GM19025 (cell line): Measurements from ENCODE around the gene DMD.
"Not testable (repeated sequence)": the region's sequence is repeated elsewhere in the genome, so short reads cannot be mapped to it uniquely, and the experiment has no call there.

Experiments used
- ATAC-seq: cut with Tn5 transposase; IDR thresholded peaks from one replicate; pipeline ENCODE4 v1.9.1; 2021; ENCODE audit warnings: mild to moderate bottlenecking, low read depth, moderate library complexity; ENCODE audit not compliant: unreplicated experiment

DMD gene

DNA sequence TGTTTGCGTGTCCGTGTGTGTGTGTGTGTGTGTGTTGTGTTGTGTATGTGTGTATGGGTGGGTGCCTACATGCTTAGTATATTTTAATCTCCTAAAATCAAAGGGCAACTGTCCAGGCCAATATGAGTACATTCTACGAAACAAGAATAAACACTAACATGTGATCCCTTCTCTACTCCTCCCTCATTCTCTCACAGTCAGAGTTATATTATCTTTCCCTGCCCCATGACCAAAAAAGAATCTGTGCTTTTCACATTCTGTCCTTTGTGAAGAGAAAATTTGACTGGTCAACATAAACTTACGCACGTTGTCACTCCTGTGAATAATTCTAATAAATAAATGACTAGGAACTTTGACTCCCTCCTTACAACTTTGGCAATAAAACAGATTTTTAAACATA, 532.9 kb downstream of the DMD start:
- ATAC-seq, result no peak

DNA sequence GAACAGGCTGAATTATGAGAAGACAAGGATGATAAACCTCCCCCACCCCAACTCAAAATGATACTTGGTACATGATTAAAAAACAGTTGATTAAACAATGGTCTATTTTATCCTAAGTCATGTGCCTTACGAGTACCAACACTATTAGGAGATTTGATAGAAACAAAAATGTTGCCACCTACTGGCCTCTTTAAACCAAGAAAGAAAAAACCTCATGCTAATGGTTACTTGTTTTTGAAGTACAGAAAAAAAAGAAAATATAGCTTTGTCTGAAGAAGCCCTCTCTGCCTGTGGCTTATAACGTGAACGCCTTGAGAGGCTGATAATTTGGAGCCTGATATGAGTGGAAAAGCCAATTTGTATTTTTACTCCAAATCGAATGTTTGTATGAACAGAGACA, 538.2 kb downstream of the DMD start:
- ATAC-seq, result no peak

DNA sequence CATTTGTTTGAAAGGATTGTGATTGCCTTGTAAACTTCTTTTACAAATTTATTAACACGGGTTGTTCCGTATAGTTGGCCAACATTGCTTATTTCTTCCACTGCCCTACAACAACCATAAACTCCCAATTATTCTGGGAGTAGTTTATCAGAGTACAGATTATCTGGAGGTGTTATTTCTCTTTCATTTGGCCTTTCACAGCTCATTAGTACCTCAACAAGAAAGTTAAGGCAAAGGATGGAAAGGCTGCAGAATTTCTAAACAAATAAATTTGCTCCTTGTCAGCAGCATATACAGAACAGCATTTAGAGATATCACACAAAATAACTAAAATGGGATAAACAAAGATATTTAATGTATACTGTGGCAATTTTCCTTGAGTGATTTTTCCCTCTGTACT, 548.8 kb downstream of the DMD start:
- ATAC-seq, result no peak

DNA sequence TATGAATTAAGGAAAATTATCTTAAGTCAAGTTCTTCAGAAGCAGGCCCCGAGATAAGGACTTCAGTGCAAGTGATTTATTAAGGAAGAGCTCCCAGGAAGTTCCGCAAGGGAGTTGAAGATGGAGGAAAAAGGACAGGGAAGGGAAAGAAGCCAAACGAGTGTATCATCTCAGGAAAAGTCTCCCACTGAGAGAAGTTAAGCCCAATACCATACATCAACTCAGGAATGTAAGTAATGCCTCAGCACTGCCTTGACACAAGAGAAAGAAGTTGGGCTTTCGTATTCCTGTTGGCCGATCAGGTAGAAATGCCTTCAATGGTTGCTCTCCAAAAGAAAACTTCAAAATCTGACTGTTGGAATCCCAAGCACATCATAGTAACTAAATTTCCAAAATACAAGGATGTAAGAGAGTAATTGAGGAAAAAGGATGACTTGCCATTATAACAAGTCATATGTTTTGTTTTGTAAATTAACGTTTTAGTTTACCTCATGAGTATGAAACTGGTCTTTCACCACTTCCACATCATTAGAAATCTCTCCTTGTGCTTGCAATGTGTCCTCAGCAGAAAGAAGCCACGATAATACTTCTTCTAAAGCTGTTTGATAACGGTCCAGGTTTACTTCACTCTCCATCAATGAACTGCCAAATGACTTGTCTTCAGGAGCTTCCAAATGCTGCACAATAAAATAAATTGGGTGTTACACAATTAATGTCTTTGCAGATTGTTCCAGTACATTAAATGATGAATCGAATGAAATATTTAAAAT, 566.7 kb downstream of the DMD start:
- no peak for ATAC-seq

DNA sequence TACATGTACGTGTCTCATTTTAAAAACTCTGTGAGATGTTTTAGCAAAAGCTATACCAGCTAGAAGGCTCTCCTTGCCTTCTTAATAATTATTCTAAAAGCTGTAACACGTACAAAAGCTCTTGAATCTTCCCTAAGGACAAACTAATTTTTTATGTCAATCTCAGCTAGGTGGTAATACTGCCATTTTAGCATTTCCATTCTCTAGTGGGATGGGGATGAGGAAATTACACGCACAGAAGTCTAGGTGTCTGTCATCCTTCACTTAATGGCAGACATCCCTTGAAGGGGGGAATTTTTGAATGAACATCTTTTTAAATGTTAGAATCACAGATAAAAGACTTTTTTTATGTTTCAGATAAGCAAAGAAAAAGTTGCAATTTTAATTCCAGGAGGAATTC, 569.1 kb downstream of the DMD start:
- ATAC-seq, result no peak

DNA sequence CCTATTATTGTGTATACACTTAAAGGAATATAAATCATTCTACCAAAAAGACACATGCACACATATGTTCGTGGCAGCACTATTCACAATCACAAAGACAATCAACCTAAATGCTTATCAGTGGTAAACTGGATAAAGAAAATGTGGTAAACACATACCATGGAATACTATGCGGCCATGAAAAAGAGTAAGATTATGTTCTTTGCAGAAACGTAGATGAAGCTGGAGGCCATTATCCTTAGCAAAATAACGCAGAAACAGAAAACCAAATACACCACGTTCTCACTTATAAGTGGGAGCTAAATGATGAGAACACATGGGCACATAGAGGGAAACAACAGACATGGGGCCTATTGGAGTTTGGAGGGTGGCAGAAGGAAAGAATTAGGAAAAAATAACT, 593.2 kb downstream of the DMD start:
- ATAC-seq, result no peak

DNA sequence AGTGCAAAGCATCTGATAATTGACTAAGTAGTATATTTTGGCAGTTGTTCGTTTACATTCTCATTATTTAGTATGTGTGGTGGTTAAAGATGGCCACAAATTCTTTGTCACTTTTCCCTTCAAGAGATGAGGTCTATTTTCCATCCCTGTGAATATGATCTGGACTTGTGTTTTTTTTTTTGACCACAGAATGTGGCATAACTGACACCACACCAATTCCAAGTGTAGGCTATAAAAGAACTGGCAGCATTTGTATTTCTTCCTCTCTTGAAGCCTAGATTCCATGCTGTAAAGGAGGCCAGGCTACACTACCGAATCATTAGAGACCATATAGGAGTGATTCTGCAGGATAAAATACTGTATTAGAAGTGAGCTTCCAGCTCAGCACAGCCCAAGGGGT, 596.6 kb downstream of the DMD start:
- ATAC-seq, result no peak

DNA sequence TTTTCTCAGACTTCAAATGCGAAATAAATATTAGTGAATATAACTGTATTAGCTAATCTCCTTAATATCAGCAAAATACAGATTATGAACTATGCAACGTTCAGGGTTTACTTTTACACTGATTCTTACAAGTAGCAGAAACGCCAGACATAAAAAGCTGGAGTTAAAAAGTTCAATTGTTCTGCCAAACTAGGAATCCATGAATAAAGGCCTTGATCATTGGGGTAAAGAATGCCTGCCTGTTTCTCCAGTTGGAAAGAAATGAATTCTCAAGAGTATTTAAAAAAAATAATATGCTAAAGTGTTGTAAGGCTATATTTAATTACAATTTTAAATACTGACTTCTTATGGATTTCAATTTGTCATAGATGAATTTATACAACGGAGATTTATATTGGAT, 612.2 kb downstream of the DMD start:
- ATAC-seq, result no peak

DNA sequence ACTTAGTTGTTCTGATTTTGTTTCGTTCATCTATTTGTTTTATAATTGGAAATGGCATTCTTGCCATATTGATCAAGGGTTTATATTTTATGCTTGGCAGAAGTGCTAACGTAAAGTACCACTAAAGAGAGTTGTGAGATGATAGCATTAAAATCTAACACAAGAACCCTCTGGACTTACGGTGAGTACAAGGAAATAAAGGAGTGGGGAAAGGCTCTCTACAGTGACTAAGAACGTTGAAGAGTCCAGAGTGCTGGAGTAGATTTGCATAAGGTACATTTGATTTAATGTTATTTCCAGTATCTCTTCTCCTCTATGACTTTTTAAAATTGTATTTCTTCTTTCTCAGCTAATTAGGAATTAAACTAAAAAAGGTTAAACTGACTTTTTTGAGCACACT, 612.6 kb downstream of the DMD start:
- no peak for ATAC-seq

DNA sequence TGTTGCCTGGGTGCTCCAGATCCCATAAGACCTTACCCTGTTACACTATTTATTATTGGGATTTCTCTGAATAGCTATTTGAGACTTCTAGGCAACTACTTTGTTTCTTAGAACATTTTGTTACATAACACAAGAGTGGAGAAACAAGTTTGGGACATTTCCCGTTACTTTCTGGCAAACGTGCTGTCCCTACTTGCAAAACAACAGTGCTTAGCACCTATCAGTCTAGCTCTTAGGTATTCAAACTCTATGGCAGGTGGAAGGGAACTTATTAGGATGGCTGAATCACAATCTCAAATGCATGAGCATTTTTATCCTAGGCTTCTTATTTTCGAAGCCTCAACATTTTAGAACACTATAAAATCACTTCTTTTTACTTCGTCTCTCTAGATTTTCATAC, 613.6 kb downstream of the DMD start:
- ATAC-seq, result no peak

DNA sequence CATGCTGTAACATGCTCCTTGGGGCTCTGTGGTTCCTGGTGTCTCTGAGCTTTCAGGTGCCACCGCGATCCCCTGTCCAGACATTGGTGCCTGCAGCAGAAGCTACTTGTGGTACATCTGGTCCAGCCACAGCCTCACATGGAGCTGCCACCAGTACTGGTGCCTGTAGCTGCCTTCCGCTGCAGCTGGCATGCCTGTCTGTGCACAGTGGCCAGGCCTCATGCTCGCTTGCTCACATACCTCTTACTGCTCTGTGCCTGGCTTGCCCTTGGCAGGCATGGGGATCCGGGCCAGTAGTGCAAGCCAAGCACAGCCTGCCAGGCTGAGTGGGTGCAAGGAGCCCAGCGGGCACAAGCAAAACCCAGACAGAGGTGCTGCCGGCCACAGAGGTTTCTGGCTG, 618.6 kb downstream of the DMD start:
- ATAC-seq, result no peak

DNA sequence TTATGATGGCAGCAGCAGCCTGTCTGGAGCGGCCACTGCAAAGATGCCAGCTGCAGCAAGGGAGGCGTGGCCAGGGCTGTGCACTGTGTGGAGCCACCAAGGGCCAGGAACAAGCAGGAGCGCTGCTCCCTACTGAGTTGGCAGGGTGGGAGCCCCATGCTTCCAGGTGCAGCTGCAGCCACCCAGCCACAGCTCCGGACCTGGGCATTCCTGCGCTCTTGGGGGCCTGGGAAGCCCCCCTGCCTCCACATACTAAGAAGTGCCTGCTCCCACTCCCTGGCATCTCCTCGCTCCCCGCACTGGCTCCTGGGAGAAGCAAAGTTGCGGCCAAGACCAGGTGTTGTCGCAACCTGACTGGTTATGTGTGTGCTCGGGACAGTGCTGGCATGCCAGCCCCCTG, 619.8 kb downstream of the DMD start:
- no peak for ATAC-seq

DNA sequence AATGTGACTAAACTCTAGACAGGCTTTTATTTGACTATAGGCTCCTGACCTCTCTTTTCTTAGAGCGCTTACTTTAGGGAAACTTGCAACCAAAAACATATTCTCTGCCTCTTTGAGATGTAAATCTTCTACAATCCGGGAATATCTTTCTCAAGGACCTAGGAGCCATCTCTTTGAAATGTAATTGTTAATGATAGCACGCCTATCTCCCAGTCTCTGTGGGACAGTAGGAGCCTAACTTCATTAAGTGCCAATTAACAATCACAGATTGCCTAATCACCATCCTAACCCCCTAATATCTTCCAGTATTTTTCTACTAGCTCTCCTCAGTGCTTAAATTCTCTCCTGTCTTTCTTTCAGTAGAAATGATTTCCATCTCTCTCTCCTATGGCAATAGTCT, 628.6 kb downstream of the DMD start:
- ATAC-seq, result no peak

DNA sequence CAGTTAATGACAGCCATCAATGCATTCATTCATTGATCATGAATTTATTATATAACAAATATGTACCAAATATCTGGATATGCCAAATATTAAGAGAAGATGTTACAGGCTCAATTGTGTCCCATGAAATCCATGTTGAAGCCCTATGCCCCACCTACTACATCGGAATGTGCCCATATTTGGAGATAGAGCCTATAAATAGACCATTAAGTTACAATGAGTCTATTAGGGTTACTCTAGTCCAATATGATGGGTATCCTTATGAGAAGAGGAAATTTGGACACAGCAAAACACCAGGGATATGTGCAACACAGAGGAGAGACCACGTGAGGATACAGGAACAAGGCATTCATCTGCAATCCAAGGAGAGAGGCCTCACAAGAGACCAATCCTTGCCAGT, 634.5 kb downstream of the DMD start:
- ATAC-seq, result no peak

DNA sequence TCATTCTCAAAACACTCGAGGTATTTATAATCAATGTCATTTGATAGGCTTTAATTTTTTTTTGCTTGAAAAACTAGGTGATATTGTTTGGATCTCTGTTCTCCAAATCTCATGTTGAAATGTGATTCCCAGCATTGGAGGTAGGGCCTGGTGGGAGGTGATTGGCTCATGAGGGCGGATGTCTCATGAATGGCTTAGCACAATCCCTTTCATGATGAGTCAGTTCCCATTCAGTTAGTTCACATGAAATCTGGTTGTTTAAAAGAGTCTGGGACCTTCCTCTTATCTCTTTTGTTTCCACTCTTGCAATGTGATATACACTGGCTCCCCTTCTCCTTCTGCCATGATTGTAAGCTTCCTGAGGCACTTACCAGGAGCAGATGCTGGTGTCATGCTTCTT, 638.7 kb downstream of the DMD start:
- ATAC-seq, result no peak

DNA sequence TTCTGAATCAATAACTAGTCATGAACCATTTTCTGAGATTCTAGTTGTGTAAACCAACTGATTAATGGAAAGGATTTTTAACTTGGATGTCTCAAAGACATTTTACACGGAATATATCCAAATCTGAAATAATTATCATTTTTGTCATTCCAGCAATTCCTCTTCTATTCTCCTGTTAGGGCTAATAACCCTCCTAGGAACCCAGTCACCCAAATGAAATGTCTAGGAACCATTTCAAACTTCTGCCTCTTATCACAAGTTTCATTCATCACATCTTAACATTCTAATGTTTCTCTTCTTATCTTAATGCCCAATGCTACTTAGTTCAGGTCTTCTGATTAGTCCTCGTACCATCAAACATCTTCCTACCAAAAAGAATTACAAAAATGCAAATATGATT, 639.8 kb downstream of the DMD start:
- no peak for ATAC-seq

DNA sequence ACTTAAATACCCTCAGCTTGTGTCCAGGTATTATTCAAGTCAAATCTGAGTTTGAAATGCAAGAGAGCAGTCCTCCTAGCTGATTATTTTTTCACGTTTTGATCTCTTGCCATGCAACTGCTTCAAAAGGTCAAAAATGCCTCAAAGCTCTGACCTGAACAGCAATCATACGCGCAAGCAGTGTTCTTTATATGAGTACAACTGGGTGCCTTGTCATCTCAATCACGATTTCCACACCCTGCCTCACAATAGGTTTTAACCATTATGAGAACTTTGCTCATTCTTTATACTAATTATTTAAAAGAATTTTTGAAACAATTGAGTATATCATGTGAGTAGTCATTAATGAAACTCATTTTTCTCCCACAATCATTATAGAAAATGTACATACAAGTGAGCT, 649.1 kb downstream of the DMD start:
- no peak for ATAC-seq

DNA sequence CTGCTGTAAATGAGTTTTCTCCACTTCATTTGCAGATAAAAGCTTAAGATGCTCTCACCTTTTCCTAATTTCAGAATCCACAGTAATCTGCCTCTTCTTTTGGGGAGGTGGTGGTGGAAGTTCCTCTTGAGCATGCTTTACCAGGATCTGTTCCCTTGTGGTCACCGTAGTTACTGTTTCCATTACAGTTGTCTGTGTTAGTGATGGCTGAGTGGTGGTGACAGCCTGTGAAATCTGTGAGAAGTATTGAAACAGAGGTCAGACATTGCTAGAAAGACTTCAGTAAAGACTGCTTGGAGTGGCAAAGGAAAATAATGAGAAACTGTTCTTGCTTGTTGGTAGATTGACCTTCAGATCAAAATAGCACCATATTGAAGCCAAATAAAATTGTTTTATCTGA, 666.2 kb downstream of the DMD start:
- no peak for ATAC-seq

DNA sequence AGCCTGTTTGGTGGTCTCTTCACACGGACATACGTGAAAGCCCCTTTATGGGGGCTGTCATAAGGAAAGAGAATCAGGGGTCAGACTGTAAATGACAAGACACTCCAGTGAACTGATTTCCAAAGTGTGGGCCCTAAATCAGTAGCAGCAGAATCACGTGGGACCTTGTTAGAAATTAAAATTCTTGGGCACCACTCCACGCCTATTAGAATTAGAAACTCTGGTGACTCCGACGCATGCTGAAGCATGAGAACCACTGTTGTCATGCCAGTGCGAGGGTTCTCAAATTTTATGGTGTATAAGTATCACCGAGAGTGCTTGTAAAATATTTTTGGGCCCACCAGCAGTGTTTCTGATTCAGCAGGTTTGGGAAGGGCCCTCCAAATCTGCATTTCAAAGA, 672.8 kb downstream of the DMD start:
- no peak for ATAC-seq

DNA sequence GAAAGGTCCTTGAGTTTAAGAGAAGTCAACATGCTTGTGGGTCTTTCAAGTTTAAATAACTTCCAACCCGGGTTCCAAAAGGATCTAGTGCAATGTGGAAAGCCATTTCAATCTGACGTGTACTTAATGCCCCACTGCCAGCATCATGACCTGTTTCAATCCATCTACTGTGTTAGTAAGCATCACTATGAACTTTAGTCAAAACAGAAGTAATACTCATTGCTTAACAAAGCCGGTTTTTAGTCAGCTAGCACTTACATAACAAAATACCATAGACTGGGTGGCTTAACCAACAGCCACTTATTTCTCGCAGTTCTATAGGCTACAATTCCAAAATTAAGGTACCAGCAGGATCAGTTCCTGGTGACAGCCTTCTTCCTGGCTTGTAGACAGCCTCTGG, 677.5 kb downstream of the DMD start:
- no peak for ATAC-seq

DNA sequence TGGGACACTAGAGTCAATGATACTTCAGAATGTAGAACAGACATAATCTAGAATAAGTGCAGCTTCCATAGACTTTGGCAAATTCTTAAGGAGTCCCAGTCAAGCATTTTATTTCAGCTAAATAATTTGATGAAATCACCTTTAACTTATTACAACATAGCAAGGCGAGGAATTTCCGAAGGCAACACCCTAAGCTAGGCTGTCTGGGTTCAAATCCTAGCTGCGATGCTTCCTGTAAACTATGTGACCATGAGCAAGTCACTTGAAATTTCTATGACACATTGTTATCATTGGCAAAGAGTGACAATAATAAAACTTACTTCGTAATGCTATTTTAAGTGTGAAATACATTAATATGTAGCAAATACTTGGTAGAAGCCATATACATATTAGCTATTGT, 679.1 kb downstream of the DMD start:
- no peak for ATAC-seq

DNA sequence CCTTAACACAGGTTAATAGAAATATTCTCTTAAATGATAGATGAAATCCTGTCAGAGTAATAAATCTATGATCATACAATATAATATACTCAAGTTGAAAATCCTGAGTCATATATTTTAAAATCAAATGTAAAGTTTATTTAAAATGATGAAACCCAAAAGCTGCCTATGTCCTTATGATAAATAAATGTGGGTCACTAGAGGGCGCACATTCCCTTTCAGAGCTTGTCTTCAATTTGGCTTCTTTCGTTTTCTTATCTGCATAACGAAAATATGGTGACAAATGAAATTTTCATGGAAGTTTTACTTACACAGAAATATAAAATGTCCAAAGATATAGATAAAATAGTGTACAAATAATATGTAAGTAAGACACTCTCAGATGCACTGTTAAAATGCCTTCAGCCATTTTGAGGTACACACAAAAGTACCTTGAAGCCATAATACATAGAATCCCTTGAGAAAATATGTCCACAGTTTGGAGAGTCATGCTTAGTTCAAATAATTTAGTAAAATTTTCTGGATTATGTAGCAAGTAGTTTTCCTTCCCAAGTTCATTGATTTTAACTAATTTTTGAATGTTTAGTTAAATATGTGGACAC, 680.4 kb downstream of the DMD start:
- ATAC-seq, result no peak

DNA sequence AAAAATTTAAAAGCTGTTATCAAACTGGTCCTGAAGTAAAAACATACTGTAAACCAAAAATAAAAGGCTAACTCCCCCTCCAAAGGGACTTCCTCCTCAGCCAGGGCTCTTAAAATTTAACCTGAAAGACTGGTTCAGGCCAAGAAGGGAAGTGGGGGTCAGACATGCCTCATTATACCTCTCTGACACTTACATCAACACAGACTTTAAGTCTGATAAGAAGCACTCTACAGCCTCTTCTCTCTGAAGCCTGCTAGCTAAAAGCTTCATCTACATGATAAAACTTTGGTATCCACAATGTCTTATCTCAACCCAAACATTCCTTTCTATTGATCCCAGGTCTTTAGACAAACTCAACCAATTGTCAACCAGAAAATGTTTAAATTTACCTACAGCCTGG, 682.9 kb downstream of the DMD start:
- not testable (repeated sequence) for ATAC-seq
